PFSK-1 (cell line): Measurements from ENCODE around the gene BAMBI.

ENCODE experiments used
- FOXP2 ChIP-seq: optimal IDR thresholded peaks from 2 replicates; pipeline ENCODE3; 2011; ENCODE audit warnings: borderline replicate concordance, control low read depth, inconsistent platforms; ENCODE audit not compliant: insufficient read depth; ENCODE audit errors: extremely low read length, extremely low read depth
- POLR2AphosphoS5 ChIP-seq: IDR thresholded peaks from 2 replicates; pipeline ENCODE4 v1.6.1; 2012; ENCODE audit warnings: low read depth, mild to moderate bottlenecking, control low read depth, low read length, moderate library complexity
- REST ChIP-seq, 2 experiments: IDR thresholded peaks; 2 replicates each; pipeline versions ENCODE4 v1.6.1 to v1.8.0; 2011 to 2012; ENCODE audit warnings: low read depth in 2 of 2, low read length in 2 of 2, control low read depth in 1 of 2, inconsistent platforms in 1 of 2, mild to moderate bottlenecking in 1 of 2, moderate library complexity in 1 of 2; ENCODE audit not compliant: insufficient read depth in 1 of 2
- TAF1 ChIP-seq: IDR thresholded peaks from 2 replicates; pipeline ENCODE4 v1.6.1; 2012; ENCODE audit warnings: low read length, control low read depth, borderline replicate concordance; ENCODE audit not compliant: insufficient read depth

DNA sequence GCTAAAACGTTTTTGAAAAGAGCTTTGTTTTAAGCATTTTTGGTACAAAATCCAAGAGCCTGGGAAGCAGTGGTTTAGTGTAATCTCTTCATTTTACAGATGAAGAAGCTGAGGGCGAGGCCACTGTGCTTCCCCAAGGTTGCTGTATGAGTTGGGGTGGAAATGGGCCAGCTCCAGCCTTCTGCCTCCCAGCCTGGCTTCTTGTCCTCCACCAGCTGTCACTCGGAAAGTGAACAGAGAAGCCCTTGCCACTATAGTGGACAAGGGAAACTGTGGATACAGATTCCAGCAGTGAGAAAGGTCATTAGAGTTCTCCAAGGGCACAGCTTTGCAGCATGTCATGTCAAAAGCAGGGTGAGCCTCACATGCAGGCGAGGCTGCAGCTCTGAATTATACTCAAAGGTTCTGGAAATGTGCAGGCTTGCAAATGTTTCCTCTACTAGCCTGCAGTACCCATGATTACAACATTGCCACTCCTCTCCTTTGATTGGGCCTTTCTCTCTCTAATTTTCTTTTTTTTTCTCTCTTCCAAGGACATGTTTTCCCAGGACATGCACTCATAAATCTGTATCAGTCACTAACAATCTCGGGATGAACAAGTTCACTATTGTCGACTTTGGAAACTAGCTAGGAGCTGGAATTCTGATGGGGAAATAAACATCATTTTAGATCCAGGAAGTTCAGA, 33.0 kb downstream of the BAMBI start:
- TF ChIP-seq POLR2AphosphoS5 (no peak), FOXP2 (no peak), TAF1 (no peak), REST (IDR thresholded peaks at IDR 0.05; ENCODE audit: insufficient read depth in 1 of 2, low read depth in 2 of 2, low read length in 2 of 2) (no peak)
